Type B pancreatic cell (in vitro differentiated cells): Measurements from ENCODE around the gene DNMT1. TPM values are rescaled to one million over a fixed set of nuclear protein-coding genes. Genes with fewer than 3 reads are reported as not detected.
"Not testable (repeated sequence)": the region's sequence is repeated elsewhere in the genome, so short reads cannot be mapped to it uniquely, and the experiment has no call there.

Source experiments
- DNase-seq: peaks from one replicate; pipeline ENCODE4 v3.0.0; 2021; ENCODE audit warnings: mixed read lengths; ENCODE audit not compliant: unreplicated experiment; ENCODE audit errors: extremely low spot score
- H3K27ac Mint-ChIP-seq: 2 replicates; pipeline ENCODE4 v1.8.0; 2021; ENCODE audit warnings: mild to moderate bottlenecking, mixed read lengths
- H3K27me3 Mint-ChIP-seq: 2 replicates; pipeline ENCODE4 v1.8.0; 2021; ENCODE audit warnings: mixed read lengths
- H3K36me3 Mint-ChIP-seq: 2 replicates; pipeline ENCODE4 v1.8.0; 2021; ENCODE audit warnings: mixed read lengths
- H3K4me1 Mint-ChIP-seq: one replicate; pipeline ENCODE4 v1.8.0; 2021; ENCODE audit warnings: mixed read lengths; ENCODE audit not compliant: unreplicated experiment
- H3K4me3 Mint-ChIP-seq: 2 replicates; pipeline ENCODE4 v1.8.0; 2021; ENCODE audit warnings: mild to moderate bottlenecking, mixed read lengths
- H3K9me3 Mint-ChIP-seq: 2 replicates; pipeline ENCODE4 v1.8.0; 2021; ENCODE audit warnings: mixed read lengths
- total RNA-seq: library from RNA; stranded (reverse); gene quantifications from 2 replicates; pipeline ENCODE4 v1.2.1, GENCODE V29; 2021; ENCODE audit warnings: low replicate concordance
- TF ChIP-seq, protein P1 (sequence below): fragments of 200-600 bp; sonication (generic); conservative IDR thresholded peaks from 2 replicates; pipeline ENCODE4 v1.5.0; 2021; ENCODE audit warnings: antibody characterized with exemption, mild to moderate bottlenecking

Gene DNMT1
- total RNA-seq, 1 donor from 2014 or later, result 167 TPM

- H3K4me3 Mint-ChIP-seq, result no peak overlapping the region
- no peaks in the 10 kb centered on the region for H3K4me1 Mint-ChIP-seq
- TF ChIP-seq, protein P1, sequence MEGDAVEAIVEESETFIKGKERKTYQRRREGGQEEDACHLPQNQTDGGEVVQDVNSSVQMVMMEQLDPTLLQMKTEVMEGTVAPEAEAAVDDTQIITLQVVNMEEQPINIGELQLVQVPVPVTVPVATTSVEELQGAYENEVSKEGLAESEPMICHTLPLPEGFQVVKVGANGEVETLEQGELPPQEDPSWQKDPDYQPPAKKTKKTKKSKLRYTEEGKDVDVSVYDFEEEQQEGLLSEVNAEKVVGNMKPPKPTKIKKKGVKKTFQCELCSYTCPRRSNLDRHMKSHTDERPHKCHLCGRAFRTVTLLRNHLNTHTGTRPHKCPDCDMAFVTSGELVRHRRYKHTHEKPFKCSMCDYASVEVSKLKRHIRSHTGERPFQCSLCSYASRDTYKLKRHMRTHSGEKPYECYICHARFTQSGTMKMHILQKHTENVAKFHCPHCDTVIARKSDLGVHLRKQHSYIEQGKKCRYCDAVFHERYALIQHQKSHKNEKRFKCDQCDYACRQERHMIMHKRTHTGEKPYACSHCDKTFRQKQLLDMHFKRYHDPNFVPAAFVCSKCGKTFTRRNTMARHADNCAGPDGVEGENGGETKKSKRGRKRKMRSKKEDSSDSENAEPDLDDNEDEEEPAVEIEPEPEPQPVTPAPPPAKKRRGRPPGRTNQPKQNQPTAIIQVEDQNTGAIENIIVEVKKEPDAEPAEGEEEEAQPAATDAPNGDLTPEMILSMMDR, result no peak
These were observed 11.6 kb upstream of the DNMT1 start for GRCh38 chr19:10206226-10206885.

GRCh38 chr19:10205636-10206035, 10.9 kb upstream of the DNMT1 start:
- Mint-ChIP-seq H3K9me3 (peaks cover 5% of the 10 kb centered on the region), H3K27ac (no peak overlapping the region), H3K27me3 (no peaks in the 10 kb centered on the region), H3K36me3 (no peaks in the 10 kb centered on the region), H3K4me1 (no peaks in the 10 kb centered on the region), H3K4me3 (no peak overlapping the region)
- TF ChIP-seq, protein P1, result no peak
- DNase-seq, result no peak

More at GRCh38 chr19:10206226-10206885, 11.6 kb upstream of the DNMT1 start:
- no peak overlapping the region for H3K27ac Mint-ChIP-seq
- peaks cover 5% of the 10 kb centered on the region for H3K9me3 Mint-ChIP-seq
- H3K27me3 Mint-ChIP-seq, result no peaks in the 10 kb centered on the region
- no peaks in the 10 kb centered on the region for H3K36me3 Mint-ChIP-seq
- no peak for DNase-seq

GRCh38 chr19:10203686-10204085, 8.9 kb upstream of the DNMT1 start:
- TF ChIP-seq, protein P1, result no peak
- Mint-ChIP-seq H3K4me3 (no peak overlapping the region), H3K27ac (no peak overlapping the region), H3K9me3 (peaks cover 5% of the 10 kb centered on the region), H3K27me3 (no peaks in the 10 kb centered on the region), H3K4me1 (no peaks in the 10 kb centered on the region), H3K36me3 (no peaks in the 10 kb centered on the region)
- no peak for DNase-seq

- Mint-ChIP-seq H3K9me3 (no peaks in the 10 kb centered on the region), H3K27me3 (no peaks in the 10 kb centered on the region), H3K4me3 (no peak overlapping the region), H3K4me1 (no peaks in the 10 kb centered on the region), H3K27ac (no peak overlapping the region), H3K36me3 (no peaks in the 10 kb centered on the region)
- no peak for DNase-seq
- TF ChIP-seq, protein P1, result no peak
These were observed 6.4 kb upstream of the DNMT1 start for GRCh38 chr19:10201176-10201575.

- not testable (repeated sequence) for H3K4me1 Mint-ChIP-seq, H3K9me3 Mint-ChIP-seq, H3K4me3 Mint-ChIP-seq, H3K27me3 Mint-ChIP-seq, H3K27ac Mint-ChIP-seq, H3K36me3 Mint-ChIP-seq, DNase-seq
These were observed 5.3 kb upstream of the DNMT1 start for GRCh38 chr19:10200101-10200500.

DNA sequence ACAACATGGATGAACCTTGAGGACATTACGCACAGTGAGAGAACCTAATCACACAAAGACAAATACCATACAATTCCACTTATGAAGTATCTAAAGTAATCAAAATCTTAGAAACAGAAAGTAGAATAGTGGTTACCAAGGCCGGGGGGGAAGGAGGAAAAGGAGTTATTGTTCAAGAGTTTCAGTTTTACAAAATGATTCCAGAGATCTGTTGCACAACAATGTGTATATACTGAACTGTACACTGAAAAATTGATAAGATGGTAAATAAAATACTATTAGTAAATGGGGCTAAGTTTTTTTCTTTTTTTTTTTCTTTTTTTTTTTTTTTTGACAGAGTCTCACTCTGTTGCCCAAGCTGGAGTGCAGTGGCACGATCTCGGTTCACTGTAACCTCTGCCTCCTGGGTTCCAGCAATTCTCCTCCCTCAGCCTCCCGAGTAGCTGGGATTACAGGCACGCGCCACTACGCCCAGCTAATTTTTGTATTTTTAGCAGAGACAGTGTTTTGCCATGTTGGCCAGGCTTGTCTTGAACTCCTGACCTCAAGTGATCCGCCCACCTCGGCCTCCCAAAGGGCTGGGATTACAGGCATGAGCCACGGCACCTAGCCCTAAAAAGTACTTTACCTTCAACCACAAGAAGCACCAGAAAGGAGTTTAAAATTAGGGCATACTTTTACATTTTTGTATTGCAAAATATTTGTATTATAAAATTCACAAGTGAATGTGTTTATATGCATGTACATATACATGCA, 4.3 kb upstream of the DNMT1 start:
- DNase-seq, H3K4me3 Mint-ChIP-seq, H3K4me1 Mint-ChIP-seq, H3K36me3 Mint-ChIP-seq, H3K27me3 Mint-ChIP-seq, H3K9me3 Mint-ChIP-seq, H3K27ac Mint-ChIP-seq: not testable (repeated sequence)
